Activated CD8-positive, alpha-beta memory T cell treated with anti-CD3 and anti-CD28 coated beads for 48 hours (primary cell): Measurements from ENCODE around the gene FNDC3A.
"Not testable (repeated sequence)": the region's sequence is repeated elsewhere in the genome, so short reads cannot be mapped to it uniquely, and the experiment has no call there.

Experiments used
- DNase-seq, 3 experiments: peaks; one replicate each; pipeline ENCODE4 v3.0.0-alpha.2; 2020; ENCODE audit warnings: low read depth in 2 of 3, low spot score in 2 of 3

FNDC3A gene

DNA sequence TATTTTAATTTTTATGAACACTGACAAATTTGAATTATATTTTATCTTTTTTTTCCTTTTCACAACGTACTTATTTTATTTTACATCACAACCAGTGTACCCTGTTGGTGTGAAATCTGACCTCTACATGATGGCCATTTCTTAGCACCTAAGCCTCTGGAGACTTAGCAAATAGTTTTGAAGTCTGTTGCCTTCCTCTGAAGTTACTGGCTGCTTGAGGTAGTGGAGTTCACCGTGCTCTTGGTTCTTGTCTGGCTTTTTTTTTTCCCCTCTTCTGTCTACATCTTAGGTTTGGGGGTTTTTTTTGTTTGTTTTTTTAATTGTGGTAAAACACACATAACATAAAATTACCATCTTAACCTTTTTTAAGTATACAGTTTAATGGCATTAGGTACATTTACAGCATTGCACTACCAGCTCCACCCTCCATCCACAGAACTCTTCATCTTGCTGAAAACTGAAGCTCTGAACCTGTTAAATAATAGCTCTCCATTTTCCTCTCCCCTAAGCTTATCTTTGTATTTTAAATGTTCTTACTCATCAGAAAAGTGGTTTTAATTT, 150.3 kb downstream of the FNDC3A start:
- no peak for DNase-seq

DNA sequence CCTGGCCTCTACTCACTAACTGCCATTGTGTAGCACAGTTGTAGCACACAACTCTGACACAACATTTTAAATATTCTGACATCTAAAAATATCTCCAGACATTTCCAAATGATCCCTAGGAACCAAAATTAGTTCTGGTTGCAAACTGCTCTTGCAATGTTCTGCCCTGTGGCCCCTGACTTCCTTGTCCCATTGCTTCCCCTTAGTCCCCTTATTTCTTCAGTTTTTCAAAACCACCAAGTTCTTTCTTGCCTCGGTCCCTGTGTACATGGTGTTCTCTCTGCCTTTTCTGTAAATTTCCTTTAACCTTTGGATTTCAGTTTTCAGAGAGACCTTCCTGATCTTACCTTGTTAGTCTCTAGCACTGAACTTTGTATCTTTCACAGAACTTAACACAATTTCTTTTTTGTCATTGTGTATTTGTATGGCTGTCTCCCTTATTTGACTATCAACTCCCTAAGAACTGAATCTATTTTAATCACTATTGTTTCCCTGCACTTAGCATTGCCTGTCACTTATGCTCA, 156.8 kb downstream of the FNDC3A start:
- DNase-seq: no peak

DNA sequence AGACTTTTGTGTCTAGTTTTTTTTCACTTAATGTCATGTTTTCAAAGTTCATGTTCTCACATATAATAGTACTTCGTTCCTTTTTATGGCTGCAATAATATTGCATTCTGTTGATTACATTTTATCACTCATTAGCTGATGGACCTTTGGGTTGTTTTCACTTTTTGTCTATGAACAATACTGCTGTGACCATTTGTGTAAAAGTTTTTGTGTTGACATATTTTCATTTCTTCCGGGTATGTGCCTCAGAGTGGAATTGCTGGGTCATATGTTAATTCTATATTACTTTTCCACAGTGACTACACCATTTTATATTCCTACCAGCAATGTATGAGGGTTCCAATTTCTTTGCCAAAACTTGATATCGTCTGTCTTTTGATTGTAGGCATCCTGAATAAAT, 158.6 kb downstream of the FNDC3A start:
- no peak for DNase-seq

DNA sequence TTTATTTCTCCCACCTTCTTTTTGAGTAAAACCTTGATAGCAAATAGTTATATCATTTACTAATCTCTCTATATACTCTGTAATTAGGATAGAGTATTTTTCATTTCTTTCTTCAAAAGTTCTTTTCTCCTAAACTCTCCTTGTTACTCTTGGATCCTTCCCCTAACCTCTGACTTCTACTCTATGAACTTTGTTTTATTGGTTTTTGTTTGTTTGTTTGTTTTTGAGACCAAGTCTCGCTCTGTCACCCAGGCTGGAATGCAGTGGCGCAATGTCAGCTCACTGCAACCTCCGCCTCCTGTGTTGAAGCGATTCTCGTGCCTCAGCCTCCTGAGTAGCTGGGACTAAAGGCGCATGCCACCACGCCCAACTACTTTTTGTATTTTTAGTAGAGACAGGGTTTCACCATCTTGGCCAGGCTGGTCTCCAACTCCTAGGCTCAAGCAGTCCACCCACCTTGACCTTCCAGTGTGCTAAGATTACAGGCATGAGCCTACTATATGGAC, 161.5 kb downstream of the FNDC3A start:
- not testable (repeated sequence) for DNase-seq

DNA sequence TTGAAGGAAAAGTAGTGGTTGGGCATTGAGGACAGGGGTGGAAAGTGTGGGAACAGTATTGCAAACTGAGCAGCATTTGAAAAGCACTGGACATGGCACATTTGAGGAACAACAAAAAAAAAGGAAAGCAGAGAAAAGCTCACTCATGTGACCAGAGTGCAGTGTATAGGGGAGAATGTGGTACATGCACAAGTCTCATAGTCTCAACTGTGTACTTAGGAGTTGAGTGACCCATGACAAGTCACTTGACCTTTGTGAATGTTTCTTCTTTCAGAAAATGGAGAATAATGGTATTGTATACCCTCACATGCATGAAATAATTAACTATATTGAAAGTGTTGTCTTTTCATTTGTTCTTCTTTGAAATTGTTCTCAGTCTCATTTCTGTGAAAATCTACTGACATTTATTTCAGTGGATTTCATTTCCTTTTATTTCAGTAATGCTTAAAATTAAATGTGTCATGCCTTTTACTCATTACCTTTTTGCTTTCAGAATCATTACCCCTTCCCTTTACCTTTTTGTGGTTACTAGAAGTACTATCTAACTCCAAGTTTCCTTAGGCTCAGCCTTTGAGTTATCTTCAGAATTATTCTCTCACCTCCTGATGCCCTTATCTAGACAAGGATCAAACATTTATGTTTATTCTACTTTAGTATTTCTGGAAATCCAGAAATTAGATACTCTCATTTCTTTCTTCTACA, 165.3 kb downstream of the FNDC3A start:
- DNase-seq: no peak

DNA sequence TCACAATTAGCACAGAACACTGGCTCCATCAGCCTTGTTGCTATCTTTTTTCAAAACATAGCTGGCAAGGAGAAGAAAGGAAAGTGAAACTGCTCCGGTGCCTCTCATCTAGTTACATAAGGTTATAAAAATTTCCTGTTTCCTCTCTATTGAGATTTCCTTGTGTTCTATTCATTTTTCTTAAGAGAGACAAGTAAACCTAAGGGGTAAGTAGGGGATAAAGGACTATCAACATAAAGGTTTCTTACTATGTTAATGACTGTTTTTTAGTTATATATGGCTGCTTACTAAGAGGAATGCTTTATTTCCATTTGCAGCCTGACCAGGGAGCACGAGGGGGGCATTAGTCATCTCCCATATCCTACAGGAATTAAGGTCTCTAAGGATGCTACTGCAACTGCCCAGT, 171.2 kb downstream of the FNDC3A start:
- DNase-seq: no peak

DNA sequence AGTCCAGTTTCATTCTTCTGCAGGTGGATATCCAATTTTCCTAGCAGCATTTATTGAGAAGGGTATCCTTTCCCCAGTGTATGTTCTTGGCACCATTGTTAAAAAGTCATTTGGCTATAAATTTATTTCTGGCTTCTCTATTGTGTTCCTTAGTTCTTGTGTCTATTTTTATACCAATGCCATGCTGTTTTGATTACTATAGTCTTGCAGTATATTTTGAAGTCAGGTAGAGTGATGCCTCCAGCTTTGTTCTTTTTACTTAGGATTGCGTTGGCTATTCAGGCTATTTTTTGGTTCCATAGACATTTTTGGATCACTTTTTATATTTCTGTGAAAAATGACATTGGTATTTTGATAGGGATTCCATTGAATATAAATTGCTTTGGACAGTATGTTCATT, 172.7 kb downstream of the FNDC3A start:
- DNase-seq: no peak

DNA sequence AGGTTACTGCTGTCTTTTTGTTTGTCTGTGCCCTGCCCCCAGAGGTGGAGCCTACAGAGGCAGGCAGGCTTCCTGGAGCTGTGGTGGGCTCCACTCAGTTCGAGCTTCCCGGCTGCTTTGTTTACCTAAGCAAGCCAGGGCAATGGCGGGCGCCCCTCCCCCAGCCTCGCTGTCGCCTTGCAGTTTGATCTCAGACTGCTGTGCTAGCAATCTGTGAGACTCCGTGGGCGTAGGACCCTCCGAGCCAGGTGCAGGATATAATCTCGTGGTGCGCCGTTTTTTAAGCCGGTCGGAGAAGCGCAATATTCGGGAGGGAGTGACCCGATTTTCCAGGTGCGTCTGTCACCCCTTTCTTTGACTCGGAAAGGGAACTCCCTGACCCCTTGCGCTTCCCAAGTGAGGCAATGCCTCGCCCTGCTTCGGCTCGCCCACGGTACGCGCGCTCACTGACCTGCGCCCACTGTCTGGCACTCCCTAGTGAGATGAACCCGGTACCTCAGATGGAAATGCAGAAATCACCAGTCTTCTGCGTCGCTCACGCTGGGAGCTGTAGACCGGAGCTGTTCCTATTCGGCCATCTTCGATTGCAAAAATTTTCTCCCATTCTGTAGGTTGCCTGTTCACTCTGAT, 182.4 kb downstream of the FNDC3A start:
- DNase-seq: not testable (repeated sequence)

DNA sequence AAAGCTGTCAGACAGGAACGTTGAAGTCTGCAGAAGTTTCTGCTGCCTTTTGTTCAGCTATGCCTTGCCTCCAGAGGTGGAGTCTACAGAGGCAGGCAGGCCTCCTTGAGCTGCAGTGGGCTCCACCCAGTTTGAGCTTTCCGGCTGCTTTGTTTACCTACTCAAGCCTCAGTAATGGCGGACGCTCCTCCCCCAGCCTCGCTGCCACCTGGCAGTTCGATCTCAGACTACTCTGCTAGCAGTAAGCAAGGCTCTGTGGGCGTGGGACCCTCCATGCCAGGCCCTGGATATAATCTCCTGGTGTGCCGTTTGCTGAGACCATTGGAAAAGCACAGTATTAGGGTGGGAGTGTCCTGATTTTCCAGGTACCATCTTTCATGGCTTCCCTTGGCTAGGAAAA, 187.4 kb downstream of the FNDC3A start:
- DNase-seq: not testable (repeated sequence)

DNA sequence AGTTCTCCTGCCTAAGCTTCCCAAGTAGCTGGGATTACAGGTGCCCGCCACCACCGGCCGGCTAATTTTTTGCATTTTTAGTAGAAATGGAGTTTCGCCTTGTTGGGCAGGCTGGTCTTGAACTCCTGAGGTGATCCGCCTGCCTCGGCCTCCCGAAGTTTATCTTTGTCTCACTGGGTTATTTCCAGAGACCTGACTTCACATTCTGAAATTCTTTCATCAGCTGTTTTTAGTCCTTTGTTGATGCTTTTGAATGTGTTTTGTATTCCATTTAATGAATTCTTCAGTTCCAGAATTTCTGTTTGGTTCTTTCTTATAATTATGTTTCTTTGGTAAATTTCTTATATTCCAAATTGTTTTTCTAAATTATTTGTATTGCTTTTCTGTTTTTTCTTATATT, 189.0 kb downstream of the FNDC3A start:
- DNase-seq: no peak

DNA sequence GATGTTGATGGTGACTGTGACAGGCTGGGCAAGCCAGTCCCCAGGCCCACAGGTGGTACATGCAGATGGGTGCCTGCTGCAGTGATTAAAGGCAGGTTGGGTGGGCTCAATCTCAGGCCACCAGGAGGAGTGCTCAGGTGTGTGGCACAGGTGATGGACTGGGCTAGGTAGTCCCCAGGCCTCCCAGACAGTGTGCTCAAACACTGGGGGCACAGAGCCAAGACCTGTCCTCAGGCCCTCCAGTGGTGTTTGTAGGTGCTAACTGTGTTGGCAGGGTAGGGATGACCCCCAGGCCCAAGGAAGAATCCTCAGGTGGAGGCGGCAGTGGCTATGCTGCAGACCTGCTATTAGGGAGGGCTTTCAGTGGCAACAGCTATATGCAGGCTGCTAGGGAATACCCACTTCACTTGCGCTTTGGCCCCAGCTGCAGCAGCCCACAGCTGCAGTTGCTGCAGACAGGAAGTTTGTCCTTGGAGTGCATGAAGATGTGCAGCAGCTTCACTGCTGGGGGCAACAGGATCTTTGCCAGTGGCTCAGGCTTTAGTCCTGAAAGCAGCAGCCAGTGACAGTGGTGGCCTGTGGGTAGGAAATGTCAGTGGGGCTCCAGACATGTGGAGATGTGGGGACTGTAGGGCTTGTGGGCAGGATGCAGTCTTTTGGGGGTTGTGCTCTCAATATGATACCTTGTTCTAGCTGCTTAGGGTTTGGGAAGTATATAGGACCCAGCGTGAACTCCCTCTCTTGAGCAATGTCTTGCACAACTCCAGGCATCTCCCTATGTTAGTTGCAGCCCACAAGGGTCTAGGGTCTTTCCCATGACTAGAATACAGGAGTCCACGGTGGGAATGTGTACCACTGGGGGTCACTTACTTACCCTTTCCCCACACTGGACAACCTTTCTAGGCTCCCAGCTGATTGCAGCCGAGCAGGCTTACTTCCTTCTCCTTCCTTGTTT, 190.4 kb downstream of the FNDC3A start:
- no peak for DNase-seq

DNA sequence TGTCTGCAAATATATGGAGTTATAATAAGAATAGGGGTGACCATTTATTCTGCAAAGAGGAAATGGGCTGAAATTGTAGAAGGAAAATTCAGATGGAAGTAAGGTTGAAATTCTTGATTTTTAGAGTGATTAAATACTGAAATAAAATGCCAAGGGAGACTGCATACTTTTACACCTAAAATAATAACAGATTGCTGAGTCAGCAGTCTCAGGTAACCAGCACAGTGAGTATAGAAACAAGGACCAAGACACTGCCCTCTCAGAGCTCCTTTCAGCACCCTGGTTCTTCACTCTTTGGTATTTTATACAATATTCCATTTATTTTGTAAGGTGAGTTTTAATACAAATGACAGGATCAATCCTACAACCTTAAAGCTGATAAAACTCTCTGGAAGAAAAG, 195.6 kb downstream of the FNDC3A start:
- no peak for DNase-seq

DNA sequence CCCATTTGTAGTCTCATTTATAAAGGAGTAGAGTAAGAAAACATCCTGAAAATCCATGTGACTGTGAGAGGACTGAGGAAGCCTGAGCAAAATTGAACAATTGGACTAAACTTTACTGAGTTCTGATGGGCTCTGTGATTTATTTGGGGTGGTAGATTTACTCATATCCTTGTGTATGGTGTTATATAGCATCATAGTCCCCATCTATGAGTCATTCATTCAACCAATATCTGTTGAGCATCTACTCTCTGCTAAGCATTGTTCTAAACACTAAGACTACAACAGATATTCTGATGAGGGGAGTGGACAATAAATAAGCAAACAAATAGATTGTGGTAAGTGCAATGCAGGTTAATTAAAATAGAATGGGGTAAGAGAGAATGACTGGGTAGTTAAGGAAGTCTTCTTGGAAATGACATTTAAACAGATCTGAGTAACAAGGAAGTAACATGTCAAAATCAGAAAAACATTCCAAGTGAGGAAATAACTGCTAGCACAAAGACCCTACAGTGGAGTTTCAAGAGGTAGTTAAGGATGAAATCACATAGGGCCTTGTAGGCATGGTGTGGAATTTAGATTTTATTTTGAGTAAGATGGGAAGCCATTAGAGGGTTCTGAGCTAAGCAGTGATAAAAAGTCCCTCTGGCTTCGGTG, 208.1 kb downstream of the FNDC3A start:
- DNase-seq: no peak

DNA sequence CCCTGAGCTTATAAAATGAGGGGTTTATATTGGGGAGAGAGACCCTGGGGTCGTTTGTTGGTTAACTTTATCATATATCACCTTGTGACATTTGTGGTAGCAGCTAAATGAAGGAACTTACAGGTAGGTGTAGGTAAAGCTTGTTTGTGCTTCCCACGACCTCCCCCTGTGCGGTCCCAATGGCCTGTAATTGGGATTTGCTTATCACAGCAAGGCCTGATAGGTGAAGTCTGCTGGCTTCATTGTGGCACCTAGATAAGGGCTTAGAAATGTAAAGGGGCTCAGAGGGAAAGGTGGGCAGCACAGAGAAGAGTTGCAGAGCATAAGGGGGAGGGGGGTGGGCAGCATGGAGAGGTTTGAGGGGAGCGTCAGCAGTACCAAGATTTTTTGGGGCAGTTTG, 208.9 kb downstream of the FNDC3A start:
- DNase-seq: no peak

DNA sequence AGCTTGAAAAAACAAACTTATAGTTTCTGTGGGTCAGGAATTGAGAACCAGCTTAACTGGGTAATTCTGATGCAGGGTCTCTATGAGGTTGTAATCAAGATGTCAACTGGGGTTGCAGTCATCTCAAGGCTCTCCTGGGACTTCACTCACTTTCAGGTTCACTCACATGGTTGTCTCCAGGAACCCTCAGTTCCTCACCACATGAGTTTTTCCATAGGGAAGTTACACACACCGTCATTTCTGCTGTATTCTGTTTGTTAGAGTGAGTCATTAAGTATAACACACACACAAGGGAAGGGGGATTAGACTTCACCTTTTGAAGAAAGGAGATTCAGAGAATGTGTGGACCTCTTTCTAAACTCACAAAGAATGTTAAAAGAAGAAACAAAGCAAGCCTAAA, 209.6 kb downstream of the FNDC3A start:
- DNase-seq: no peak

DNA sequence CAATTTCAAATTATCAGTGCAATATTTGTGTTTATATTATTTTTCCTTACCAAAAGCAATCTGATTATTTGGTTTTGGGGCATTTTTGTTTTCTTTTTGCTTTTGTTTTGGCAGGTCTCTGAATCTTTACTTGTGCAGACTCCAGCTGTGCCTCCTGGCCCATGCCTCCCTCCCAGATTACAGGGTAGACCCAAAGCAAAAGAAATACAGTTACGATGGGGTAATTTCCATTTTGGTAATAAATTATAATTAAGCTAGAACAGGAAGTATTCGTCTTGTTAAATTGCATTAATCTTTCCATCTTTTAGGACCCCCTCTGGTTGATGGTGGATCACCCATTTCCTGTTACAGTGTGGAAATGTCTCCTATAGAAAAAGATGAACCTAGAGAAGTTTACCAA, 215.2 kb downstream of the FNDC3A start:
- DNase-seq: no peak

DNA sequence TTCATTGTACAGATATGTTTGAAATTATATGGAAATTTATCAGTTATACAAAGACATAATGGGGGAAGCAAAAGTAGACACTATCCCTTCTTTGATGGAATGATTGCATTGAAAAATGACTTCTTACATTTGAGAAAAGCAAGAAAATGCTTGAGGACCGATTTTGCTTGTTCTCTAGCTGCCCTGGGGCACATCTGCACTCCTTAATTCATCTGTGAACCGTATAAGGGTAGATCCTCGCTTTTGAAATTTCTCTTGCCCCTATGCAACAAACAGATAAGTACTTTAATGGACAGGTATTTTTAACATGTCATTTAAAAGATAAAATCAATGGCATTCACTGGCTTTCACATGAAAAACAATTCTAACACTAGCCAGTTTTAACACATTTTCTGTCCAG, 230.9 kb downstream of the FNDC3A start:
- no peak for DNase-seq

DNA sequence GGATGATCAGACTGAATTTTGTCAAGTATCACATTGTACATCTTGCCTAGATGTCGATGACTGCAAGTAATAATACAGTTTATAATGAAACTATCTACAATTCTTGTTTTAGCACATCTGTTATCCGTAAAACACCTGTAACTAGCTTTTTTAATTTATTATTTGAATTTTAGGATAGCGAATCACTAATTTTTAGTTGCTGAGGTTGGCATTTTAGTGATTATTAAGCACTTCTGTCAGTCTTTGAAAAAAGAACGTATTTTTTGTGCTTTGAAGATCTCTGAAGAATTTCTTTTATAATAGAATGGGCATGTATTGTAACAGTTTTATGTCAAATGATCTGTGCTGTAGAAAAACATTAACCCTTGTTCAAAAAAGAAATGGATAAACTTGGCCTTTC, 232.9 kb downstream of the FNDC3A start:
- no peak for DNase-seq

DNA sequence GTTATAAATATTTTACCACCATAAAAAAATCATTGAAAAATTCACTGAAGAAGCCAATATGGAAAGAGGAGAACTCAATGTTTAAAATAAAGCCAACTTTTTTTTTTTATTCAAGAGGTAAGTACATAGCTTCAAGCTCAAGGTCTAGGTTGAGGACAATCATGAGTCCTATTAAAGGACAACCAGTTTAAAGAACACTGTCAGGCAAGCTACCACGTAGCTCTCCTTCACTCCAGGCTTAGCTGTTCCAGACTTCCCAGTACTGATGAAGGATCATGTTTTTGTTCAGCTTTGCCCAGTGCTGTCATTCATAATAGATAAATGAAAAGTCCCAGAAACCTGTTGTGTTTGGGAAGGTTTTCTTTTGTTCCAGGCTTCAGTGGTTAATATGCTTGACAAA, 234.4 kb downstream of the FNDC3A start:
- DNase-seq: no peak

DNA sequence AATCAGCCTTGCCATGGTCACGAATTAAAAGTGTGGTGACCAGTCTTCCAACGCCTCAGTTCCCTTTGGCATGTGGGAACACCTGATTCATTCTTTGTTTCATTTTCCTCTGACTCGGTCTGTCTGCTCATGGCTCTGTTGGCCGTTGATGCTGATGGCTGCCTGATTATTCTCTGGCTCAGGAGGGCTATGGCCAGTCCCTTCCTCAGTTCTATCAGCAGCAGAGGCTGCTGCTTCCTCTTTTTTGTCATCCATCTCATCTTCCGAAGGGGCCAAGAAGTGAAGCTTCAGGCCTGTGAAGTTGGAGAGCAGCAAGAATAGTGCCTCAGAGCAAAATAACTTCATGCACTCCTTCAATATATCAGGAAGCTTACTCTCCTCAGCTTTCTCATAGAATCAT, 235.0 kb downstream of the FNDC3A start:
- no peak for DNase-seq

DNA sequence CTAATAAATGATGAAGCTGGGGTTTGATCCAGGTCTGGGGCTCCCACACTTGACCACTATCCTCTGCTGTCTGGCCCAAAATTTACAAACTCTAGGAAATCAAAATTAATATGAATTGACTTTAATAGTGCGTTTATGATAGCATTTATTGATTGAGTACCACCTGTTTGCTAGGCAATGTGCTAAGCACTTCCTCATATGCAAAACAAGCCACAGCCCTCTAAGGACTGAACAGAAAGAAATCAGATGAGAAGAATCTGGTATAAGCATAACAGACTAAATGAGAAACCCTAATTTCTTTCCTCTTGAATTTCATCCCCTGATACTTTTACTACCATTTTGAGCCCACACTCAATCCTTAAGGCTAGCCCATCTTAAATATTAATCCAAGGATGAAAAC, 237.8 kb downstream of the FNDC3A start:
- no peak for DNase-seq
